Sigmoid colon (tissue), 7 donors: Measurements from ENCODE around the gene EVA1C. TPM values are rescaled to one million over a fixed set of nuclear protein-coding genes. Genes with fewer than 3 reads are reported as not detected.
A peak's percentile ranks its signal among the peaks of the same experiment; 100 is the strongest.

Source experiments
- DNase-seq: peaks from one replicate; pipeline ENCODE4 v3.0.0-alpha.2; 2019
- H3K27ac ChIP-seq, 4 donors: fragments of 200-600 bp; sonication (generic); one replicate each; pipeline ENCODE4 v1.5.1; 2016 to 2019; ENCODE audit warnings: mild to moderate bottlenecking in 1 of 4
- H3K27me3 ChIP-seq, 3 donors: fragments of 200-600 bp; sonication (generic); one replicate each; pipeline ENCODE4 v1.5.1; 2019; ENCODE audit warnings: mild to moderate bottlenecking in 1 of 3
- H3K36me3 ChIP-seq, 4 donors: fragments of 200-600 bp; sonication (generic); one replicate each; pipeline ENCODE4 v1.5.1; 2016 to 2019
- H3K4me1 ChIP-seq, 4 donors: fragments of 200-600 bp; sonication (generic); one replicate each; pipeline ENCODE4 v1.5.1; 2017 to 2019
- H3K4me3 ChIP-seq, 4 donors: fragments of 200-600 bp; sonication (generic); one replicate each; pipeline ENCODE4 v1.5.1; 2017 to 2019; ENCODE audit warnings: mild to moderate bottlenecking in 2 of 4, moderate library complexity in 1 of 4
- H3K9me3 ChIP-seq, 4 donors: fragments of 200-600 bp in 3 of 4; sonication (generic) in 3 of 4; one replicate each; pipeline versions ENCODE4 v1.5.1 to v1.6.1; 2013 to 2019
- EP300 ChIP-seq, 4 donors: sonication (generic); formaldehyde crosslinking; IDR thresholded peaks; one replicate each; pipeline ENCODE4 v1.6.1; 2017; ENCODE audit warnings: antibody characterized with exemption in 4 of 4
- POLR2A ChIP-seq, 2 donors: fragments of 450-650 bp; IDR thresholded peaks; one replicate each; pipeline ENCODE4 v1.6.1; 2016; ENCODE audit warnings: antibody characterized with exemption in 2 of 2, mild to moderate bottlenecking in 2 of 2, moderate library complexity in 2 of 2
- POLR2AphosphoS5 ChIP-seq, 4 donors: sonication (generic); formaldehyde crosslinking; IDR thresholded peaks; one replicate each; pipeline ENCODE4 v1.6.1; 2017; ENCODE audit warnings: antibody characterized with exemption in 4 of 4
- WGBS, 2 donors: extraction: QIAGEN DNeasy Blood & Tissue Kit; methylation state at CpG; one replicate each; pipeline ENCODE4 v1.1.7; 2013; 5-methylcytosine and 5-hydroxymethylcytosine counted together
- intact Hi-C: fragments of 100-400 bp; cut with DNase I; formaldehyde crosslinking; loops from one replicate; pipeline ENCODE4 v1.15.1; 2023
- polyA plus RNA-seq, 3 donors: library from polyadenylated mRNA; stranded (reverse); fragments of 200-250 nt; gene quantifications; one replicate each; pipeline ENCODE4 v1.2.3, GENCODE V29; 2013
- total RNA-seq, 4 donors: library from RNA; depleted of rRNA; stranded (reverse); fragments of >200 nt; gene quantifications; one replicate each; pipeline ENCODE4 v1.1.0, GENCODE V29; 2016
- TF ChIP-seq, protein P1 (sequence below), 4 experiments: fragments of 450-650 bp in 3 of 4; fragments of 200-600 bp in 1 of 4; IDR thresholded peaks; one replicate each; pipeline ENCODE4 v1.5.1; 2016 to 2019; ENCODE audit warnings: antibody characterized with exemption in 4 of 4, mild to moderate bottlenecking in 3 of 4, moderate library complexity in 2 of 4
- donor health status: healthy with polysubstance abuse.
- donor health status: Bipolar disorder and iron deficiency.
- donor health status: healthy.

The EVA1C gene
- total and polyA plus RNA-seq, 7 donors: 3.5 to 53.8 (median 32.1) TPM

DNA sequence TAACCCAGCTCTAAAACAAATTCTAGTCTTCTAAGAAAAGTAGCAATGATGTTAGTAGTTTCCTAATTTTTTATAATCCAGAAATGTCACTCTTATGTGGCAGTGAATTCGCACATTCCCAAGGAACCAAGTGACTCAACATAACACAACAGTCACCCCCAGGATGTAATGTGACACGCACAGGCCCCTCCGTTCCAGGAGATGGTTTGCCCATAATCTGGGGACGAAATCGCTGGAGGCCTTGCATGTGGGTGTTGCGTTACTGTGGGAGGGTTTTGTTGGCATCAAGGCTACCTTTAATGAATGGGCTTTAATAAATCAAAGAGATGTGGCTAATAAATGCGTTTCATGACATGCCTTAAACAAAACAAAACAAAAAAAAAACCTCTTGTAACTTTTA is 50.9 kb downstream of the EVA1C start:
- TF ChIP-seq POLR2A (IDR thresholded peaks at IDR 0.05) (no peak), EP300 (IDR thresholded peaks at IDR 0.05) (no peak), POLR2AphosphoS5 (IDR thresholded peaks at IDR 0.05) (no peak)
- TF ChIP-seq, protein P1, sequence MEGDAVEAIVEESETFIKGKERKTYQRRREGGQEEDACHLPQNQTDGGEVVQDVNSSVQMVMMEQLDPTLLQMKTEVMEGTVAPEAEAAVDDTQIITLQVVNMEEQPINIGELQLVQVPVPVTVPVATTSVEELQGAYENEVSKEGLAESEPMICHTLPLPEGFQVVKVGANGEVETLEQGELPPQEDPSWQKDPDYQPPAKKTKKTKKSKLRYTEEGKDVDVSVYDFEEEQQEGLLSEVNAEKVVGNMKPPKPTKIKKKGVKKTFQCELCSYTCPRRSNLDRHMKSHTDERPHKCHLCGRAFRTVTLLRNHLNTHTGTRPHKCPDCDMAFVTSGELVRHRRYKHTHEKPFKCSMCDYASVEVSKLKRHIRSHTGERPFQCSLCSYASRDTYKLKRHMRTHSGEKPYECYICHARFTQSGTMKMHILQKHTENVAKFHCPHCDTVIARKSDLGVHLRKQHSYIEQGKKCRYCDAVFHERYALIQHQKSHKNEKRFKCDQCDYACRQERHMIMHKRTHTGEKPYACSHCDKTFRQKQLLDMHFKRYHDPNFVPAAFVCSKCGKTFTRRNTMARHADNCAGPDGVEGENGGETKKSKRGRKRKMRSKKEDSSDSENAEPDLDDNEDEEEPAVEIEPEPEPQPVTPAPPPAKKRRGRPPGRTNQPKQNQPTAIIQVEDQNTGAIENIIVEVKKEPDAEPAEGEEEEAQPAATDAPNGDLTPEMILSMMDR (IDR thresholded peaks at IDR 0.05): no peak
- no peak for DNase-seq
- H3K27me3 ChIP-seq: no peaks in the 10 kb centered on the region
- peak overlapping the region in 3 of 4 donors; percentile 38 to 69 (median 39) for H3K27ac ChIP-seq
- H3K4me1 ChIP-seq: peaks cover 0 to 11% (median 0%) of the 10 kb centered on the region in 4 donors
- H3K36me3 ChIP-seq: peaks cover 6 to 53% (median 19%) of the 10 kb centered on the region in 4 donors
- 92 to 94% methylated on average over 7 of the region's 7 CpGs for WGBS, 2 donors
- no peaks in the 10 kb centered on the region for H3K9me3 ChIP-seq
- intact Hi-C loops: no loop called here
- no peak overlapping the region for H3K4me3 ChIP-seq

DNA sequence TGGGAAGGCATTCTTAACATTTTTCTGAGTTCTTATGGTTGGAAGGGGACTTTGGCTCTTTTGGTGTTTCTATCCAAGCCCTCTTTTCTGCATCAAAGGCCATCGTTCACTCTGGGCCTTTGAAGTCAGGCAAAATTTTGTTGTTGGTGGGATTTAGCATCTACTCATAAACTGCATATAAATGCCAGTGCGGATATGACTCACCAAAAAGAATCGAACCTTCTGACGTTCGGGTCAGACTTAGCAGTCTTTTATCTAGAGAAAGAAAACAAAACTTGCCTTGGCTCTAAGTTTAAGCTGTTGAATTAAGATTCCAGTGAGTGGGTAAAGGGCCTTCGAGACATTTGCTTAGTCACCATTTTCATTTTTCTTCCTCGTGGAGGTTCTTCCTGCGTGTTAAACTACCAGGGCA is 51.4 kb downstream of the EVA1C start:
- no peak overlapping the region for H3K4me3 ChIP-seq
- peaks cover 0 to 11% (median 0%) of the 10 kb centered on the region in 4 donors for H3K4me1 ChIP-seq
- peak overlapping the region in 3 of 4 donors; percentile 38 to 69 (median 39) for H3K27ac ChIP-seq
- TF ChIP-seq EP300 (IDR thresholded peaks at IDR 0.05): no peak
- no peak for TF ChIP-seq POLR2A (IDR thresholded peaks at IDR 0.05)
- no peak for TF ChIP-seq POLR2AphosphoS5 (IDR thresholded peaks at IDR 0.05)
- TF ChIP-seq, protein P1 (IDR thresholded peaks at IDR 0.05): no peak
- H3K27me3 ChIP-seq: no peaks in the 10 kb centered on the region
- H3K36me3 ChIP-seq: peaks cover 5 to 53% (median 22%) of the 10 kb centered on the region in 4 donors
- H3K9me3 ChIP-seq: no peaks in the 10 kb centered on the region
- intact Hi-C loops: no loop called here
- no peak for DNase-seq
- WGBS, 2 donors: 86 to 92% methylated on average over 8 of the region's 8 CpGs

DNA sequence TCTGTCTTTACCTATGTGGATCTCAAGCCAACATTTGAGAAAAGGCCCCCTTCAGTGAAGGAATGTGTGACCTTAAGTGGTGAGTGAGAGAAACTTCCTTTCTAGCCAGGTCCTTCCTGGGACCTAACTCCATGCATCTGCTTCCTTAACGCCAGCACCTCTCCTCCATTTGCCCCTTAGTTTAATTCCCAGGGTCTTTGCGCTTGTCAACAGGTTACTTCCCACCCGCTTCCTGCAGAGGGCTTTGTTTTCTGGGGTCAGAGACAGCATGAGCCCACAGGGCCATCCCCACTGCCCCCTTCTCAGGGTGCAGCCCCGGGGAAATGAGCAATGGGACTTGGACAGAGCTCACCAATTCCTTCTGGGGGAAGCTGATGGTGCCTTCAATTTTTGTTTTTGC is 54.8 kb downstream of the EVA1C start:
- Histone ChIP-seq H3K9me3 (no peaks in the 10 kb centered on the region), H3K4me3 (no peak overlapping the region), H3K4me1 (peaks cover 0 to 11% (median 0%) of the 10 kb centered on the region in 4 donors), H3K27me3 (no peaks in the 10 kb centered on the region), H3K36me3 (peaks cover 8 to 50% (median 14%) of the 10 kb centered on the region in 4 donors), H3K27ac (no peak overlapping the region)
- intact Hi-C loops: no loop called here
- DNase-seq: no peak
- 84 to 94% methylated on average over 4 of the region's 4 CpGs for WGBS, 2 donors
- no peak for TF ChIP-seq POLR2AphosphoS5 (IDR thresholded peaks at IDR 0.05)
- TF ChIP-seq POLR2A (IDR thresholded peaks at IDR 0.05): no peak
- no peak for TF ChIP-seq EP300 (IDR thresholded peaks at IDR 0.05)
- TF ChIP-seq, protein P1 (IDR thresholded peaks at IDR 0.05): no peak

DNA sequence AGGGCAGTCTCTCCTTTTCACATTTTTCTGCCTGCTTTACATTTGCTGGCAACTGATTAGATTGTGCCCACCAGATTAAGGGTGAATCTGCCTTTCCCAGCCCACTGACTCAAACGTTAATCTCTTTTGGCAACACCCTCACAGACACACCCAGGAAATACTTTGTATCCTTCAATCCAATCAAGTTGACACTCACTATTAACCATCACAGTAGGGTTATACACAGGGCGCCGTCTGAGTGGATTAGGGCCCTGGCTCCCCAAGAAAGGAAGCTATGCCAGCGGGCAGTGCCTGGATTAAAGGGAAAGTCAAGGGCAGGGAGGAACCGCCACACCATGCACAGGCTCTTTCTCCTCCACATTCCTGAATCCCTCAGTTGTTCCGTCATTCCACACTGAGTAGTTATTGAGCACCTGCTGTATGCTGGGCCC is 56.2 kb downstream of the EVA1C start:
- WGBS, 2 donors: 72 to 84% methylated on average over 6 of the region's 6 CpGs
- peaks cover 9 to 64% (median 15%) of the 10 kb centered on the region in 4 donors for H3K36me3 ChIP-seq
- no peak overlapping the region for H3K4me3 ChIP-seq
- no peaks in the 10 kb centered on the region for H3K9me3 ChIP-seq
- no peaks in the 10 kb centered on the region for H3K27me3 ChIP-seq
- H3K27ac ChIP-seq: no peak overlapping the region
- no peak for DNase-seq
- H3K4me1 ChIP-seq: peaks cover 0 to 7% (median 0%) of the 10 kb centered on the region in 4 donors
- intact Hi-C loops: no loop called here
- TF ChIP-seq EP300 (IDR thresholded peaks at IDR 0.05) (no peak), POLR2A (IDR thresholded peaks at IDR 0.05) (no peak), POLR2AphosphoS5 (IDR thresholded peaks at IDR 0.05) (no peak)
- TF ChIP-seq, protein P1 (IDR thresholded peaks at IDR 0.05): no peak

DNA sequence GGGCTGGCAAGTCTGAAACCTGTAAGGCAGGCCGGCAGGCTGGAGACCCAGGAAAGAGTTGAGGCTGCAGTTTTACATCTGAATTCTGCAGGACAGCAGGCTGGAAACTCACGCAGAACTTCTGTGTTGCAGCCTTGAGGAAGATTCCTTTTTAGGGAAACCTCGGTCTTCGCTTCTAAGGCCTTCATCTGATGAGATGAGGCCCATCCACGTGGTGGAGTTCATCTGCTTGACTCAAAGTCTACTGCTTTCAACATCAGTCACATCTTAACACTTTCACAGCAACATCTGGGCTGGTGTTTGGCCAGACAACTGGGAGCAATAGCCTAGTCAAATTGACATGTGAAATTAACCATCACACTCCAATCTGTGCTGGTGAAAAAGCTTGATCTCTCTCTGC is 57.1 kb downstream of the EVA1C start:
- WGBS, 2 donors: 91 to 94% methylated on average over 5 of the region's 5 CpGs
- TF ChIP-seq, protein P1 (IDR thresholded peaks at IDR 0.05): no peak
- TF ChIP-seq EP300 (IDR thresholded peaks at IDR 0.05): no peak
- no peak for TF ChIP-seq POLR2A (IDR thresholded peaks at IDR 0.05)
- no peak for TF ChIP-seq POLR2AphosphoS5 (IDR thresholded peaks at IDR 0.05)
- Histone ChIP-seq H3K27me3 (no peaks in the 10 kb centered on the region), H3K9me3 (no peaks in the 10 kb centered on the region), H3K4me3 (no peak overlapping the region), H3K27ac (no peak overlapping the region), H3K4me1 (peaks cover 0 to 2% (median 2%) of the 10 kb centered on the region in 4 donors), H3K36me3 (peaks cover 9 to 74% (median 15%) of the 10 kb centered on the region in 4 donors)
- intact Hi-C loops: no loop called here
- DNase-seq: no peak
